Measurements from ENCODE around the gene CTR9. TPM values are rescaled to one million over a fixed set of nuclear protein-coding genes. Genes with fewer than 3 reads are reported as not detected.

The CTR9 gene
- total and polyA plus RNA-seq, 9 of the 15 experiments (the other 6 are each of a cell fraction or from before 2014, with no cell fraction given) = 25.4 to 79.3 (median 47.3) TPM

GRCh38 chr11:10807493-10808234 lies 56.6 kb downstream of the CTR9 start (continued):
- TF ChIP-seq CCNT2 (IDR thresholded peaks at IDR 0.05; ENCODE audit: borderline replicate concordance, extremely low read depth, insufficient read length, low read depth, low read length) (peak; percentile 20), ZNF175 (CRISPR knock-in tag; IDR thresholded peaks at IDR 0.05; ENCODE audit: low read depth) (no peak), ZNF146 (CRISPR knock-in tag; IDR thresholded peaks at IDR 0.05; ENCODE audit: unreplicated experiment) (no peak), E2F5 (CRISPR knock-in tag; IDR thresholded peaks at IDR 0.05) (0 out of 2 replicates have a peak, but pooled peaks have one; percentile 66), POLR2AphosphoS5 (IDR thresholded peaks at IDR 0.05; ENCODE audit: control insufficient read depth, insufficient read depth, low read depth, low read length) (peak; percentile 9; the same call in 1 of the 2 replicates), ETS1 (conservative IDR thresholded peaks at IDR 0.05; ENCODE audit: control insufficient read depth, low read depth, low read length) (no peak), ZNF282 (CRISPR knock-in tag; IDR thresholded peaks at IDR 0.05) (no peak), MAZ (CRISPR knock-in tag; conservative IDR thresholded peaks at IDR 0.05 in 1 of 2, IDR thresholded peaks at IDR 0.05 in 1 of 2) (peak in 1 of 2 experiments; percentile 50; a peak in 1 of 4 replicates), THAP12 (CRISPR knock-in tag; IDR thresholded peaks at IDR 0.05) (no peak), KDM2B (CRISPR knock-in tag; IDR thresholded peaks at IDR 0.05) (no peak), SP1 (CRISPR knock-in tag; IDR thresholded peaks at IDR 0.05) (peak; percentile 22; the same call in 1 of the 2 replicates), ZNF212 (CRISPR knock-in tag; IDR thresholded peaks at IDR 0.05) (peak; percentile 64; the same call in 1 of the 2 replicates), ZNF41 (CRISPR knock-in tag; conservative IDR thresholded peaks at IDR 0.05) (no peak), PRPF4 (IDR thresholded peaks at IDR 0.05; ENCODE audit: insufficient read depth, low read depth, low read length, poor library complexity, severe bottlenecking) (peak; percentile 31), IRF2 (CRISPR knock-in tag; IDR thresholded peaks at IDR 0.05) (no peak), PATZ1 (CRISPR knock-in tag; IDR thresholded peaks at IDR 0.05; ENCODE audit: borderline replicate concordance) (no peak), SNIP1 (IDR thresholded peaks at IDR 0.05; ENCODE audit: low read depth) (no peak), U2AF1 (optimal IDR thresholded peaks at IDR 0.05; ENCODE audit: low read depth, low read length) (no peak), TCF3 (CRISPR knock-in tag; IDR thresholded peaks at IDR 0.05) (no peak)
